ENCODE measurements around the gene NTF4.
"Not testable (repeated sequence)": the region's sequence is repeated elsewhere in the genome, so short reads cannot be mapped to it uniquely, and the experiment has no call there.

The NTF4 gene

DNA sequence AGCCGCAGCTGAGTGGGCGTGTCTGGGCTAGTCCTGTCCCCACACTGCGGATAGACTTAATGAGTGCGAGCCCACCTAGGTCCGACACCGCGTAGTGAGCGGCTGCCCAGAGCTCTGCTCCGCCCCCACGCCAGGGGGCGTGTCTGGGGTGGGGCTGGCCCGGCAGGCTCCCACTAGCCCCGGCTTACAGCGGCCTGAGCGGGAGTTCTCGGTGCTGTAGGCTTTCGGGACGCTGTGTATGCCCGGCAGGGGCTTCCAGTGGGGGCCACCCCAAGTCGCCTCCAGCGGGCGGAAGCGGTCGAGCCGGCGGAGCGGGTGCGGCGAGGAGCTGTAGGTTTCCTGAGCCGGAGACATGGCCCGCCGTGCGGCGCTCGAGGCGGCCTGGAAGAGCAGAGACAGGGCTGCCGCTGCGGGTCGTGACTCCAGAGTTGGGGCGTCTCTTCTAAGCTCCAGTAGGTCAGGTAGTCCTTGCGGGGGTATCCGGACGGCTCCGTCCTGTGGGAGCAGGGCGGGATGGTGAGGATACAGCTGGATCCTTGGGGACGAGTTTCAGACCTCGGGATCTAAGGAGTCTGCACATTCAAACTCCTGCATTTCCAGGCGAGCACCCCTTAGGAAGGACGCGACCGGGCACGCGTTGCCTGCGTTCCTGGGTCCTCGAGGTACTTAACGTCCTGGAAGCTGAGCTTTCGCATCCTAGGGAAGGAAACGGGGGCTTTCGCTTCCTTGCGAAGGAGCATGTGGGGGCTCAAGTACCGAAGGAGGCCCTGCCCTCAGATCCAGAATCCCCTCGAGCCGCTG, 8.3 kb downstream of the NTF4 start:
- TF ChIP-seq GATA1 (IDR thresholded peaks at IDR 0.05; ENCODE audit: low read depth, low read length) (no peak), POLR2A (IDR thresholded peaks at IDR 0.05; ENCODE audit: low read length) (no peak)
- peak; percentile 45 to 60 for DNase-seq

DNA sequence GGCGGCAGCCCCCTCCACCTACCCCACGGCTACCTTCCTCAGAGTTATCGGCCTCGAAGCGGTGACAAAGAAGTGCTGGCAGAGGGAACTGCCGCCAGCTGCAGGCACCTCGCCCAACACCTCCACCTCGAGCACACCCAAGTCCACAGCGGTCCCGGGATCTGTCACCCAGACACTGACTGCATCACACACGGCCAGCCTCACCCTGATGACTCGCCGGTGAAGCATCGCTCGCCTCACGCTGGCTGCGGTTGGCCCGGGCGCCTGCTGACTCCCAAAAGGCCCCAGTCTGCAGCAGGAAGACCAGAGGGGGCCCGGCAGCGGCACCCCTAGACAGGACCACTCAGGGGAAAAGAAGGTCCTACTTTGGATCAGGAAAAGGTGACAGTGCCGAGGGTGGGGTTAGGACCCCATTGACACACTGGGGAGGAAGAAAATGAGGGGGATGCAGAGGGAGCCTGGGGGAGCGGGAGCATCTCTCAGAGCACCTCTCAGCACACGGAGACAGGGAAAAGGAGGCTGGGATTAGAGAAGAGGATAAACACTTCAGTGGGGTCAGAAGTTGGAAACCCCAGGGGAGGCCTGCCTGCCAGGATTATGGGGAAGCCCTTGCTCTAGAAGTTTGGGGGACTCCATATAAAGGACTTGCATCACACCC, 14.1 kb downstream of the NTF4 start:
- DNase-seq: not testable (repeated sequence)

DNA sequence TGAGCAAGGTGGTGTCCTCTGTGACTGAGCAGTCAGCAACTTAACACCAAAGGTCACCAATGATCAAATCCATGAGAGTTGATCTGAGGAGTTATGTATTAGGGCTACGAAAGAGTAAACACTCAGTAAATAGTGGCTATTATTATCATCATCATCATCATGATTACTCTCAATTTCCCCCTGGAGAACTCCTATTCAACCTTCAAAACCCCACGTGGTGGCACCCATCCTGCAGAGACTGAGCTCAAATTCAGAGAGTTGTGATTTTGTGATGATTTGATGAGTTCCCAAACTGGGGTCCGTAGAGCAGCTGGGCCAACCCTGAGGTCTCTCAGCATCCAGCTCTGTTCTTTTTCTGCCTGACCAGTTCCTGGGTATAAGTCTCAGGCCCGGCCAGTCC, 14.8 kb downstream of the NTF4 start:
- DNase-seq: not testable (repeated sequence)

DNA sequence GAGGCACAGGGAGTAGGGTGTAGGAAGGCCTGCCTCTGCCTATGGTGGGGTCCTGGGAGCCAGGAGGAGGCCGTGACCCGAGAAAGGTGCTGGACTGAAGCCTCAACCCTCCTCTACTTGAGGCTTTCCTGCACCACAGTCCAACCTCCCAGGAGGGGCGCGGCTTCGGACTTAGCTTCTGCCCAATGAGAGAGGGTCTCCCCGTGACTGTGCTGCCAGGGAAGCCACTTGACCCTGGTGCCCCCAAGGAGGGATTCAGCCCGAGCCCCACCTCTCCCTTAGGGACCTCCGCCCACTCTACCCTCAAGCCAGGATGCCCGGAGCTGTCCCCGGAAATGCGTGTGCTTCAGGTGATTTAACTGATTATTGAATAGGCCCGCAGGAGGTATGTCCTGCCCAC, 15.6 kb downstream of the NTF4 start, which contains the start of gene CGB8:
Gene CGB8, minus strand, starts transcription at position 101 of the 400 bp plus-strand sequence. CDS start 372 bp downstream, outside the sequence.
- DNase-seq: not testable (repeated sequence)

DNA sequence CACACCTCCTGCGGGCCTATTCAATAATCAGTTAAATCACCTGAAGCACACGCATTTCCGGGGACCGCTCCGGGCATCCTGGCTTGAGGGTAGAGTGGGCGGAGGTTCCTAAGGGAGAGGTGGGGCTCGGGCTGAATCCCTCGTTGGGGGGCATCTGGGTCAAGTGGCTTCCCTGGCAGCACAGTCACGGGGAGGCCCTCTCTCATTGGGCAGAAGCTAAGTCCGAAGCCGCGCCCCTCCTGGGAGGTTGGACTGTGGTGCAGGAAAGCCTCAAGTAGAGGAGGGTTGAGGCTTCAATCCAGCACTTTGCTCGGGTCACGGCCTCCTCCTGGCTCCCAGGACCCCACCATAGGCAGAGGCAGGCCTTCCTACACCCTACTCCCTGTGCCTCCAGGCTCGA, 21.1 kb downstream of the NTF4 start, which contains the start of gene CGB5:
Gene CGB5, plus strand, starts transcription at position 301 of the 400 bp plus-strand sequence. CDS start 362 bp downstream, outside the sequence.
- DNase-seq: not testable (repeated sequence)

DNA sequence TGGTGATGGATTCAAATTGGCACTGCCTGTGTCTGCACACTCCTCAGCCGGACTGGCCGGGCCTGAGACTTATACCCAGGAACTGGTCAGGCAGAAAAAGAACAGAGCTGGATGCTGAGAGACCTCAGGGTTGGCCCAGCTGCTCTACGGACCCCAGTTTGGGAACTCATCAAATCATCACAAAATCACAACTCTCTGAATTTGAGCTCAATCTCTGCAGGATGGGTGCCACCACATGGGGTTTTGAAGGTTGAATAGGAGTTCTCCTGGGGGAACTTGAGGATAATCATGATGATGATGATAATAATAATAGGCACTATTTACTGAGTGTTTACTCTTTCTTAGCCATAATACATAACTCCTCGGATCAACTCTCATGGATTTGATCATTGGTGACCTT, 22.0 kb downstream of the NTF4 start:
- DNase-seq: not testable (repeated sequence)

DNA sequence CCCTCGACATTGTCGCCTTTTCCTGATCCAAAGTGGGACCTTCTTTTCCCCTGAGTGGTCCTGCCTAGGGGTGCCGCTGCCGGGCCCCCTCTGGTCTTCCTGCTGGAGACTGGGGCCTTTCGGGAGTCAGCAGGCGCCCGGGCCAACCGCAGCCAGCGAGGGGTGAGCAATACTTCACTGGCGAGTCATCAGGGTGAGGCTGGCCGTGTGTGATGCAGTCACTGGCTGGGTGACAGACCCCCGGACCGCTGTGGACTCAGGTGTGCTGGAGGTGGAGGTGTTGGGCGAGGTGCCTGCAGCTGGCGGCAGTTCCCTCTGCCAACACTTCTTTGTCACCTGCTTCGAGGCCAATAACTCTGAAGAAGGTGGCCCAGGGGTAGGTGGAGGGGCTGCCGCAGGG, 22.4 kb downstream of the NTF4 start:
- DNase-seq: no peak
- no peak for TF ChIP-seq GATA1 (IDR thresholded peaks at IDR 0.05; ENCODE audit: low read depth, low read length)
- TF ChIP-seq POLR2A (IDR thresholded peaks at IDR 0.05; ENCODE audit: low read length): no peak

DNA sequence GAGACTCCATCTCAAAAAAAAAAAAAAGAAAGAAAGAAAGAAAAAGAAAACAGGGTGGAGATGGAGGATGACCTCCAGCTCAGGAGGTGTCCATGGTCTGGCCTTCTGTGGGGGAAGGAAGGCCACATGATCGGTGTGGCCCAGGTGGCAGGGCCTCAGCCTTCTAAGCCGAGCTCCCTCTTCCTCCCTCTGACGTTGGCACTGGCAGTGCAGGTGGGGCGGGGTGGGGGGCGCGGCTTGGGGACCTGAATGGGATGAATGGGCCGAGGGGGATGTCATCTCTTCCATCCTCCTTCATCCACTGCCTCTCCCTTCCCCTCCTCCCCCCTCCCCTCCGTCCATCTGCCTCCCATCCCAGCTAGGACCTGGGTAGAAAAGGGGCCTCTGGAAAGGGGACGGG, 24.9 kb downstream of the NTF4 start:
- DNase-seq: not testable (repeated sequence)

DNA sequence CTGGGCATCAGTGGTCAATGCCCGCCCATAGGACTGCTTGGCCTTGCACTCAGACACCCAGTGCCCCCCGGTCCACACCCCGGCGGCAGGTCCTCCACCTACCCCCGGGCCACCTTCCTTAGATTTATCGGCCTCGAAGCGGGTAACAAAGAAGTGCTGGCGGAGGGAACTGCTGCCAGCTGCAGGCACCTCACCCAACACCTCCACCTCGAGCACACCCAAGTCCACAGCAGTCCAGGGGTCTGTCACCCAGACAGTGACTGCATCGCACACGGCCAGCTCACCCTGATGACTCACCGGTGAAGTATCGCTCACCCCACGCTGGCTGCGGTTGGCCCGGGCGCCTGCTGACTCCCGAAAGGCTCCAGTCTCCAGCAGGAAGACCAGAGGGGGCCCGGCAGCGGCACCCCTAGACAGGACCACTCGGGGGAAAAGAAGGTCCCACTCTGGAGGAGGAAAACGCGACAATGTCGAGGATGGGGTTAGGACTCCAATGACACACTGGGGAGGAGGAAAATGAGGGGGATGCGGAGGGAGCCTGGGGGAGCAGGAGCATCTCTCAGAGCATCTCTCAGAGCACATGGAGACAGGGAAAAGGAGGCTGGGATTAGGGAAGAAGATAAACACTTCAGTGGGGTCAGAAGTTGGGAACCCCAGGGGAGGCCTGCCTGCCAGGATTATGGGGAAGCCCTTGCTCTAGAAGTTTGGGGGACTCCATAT, 25.9 kb downstream of the NTF4 start:
- not testable (repeated sequence) for DNase-seq

DNA sequence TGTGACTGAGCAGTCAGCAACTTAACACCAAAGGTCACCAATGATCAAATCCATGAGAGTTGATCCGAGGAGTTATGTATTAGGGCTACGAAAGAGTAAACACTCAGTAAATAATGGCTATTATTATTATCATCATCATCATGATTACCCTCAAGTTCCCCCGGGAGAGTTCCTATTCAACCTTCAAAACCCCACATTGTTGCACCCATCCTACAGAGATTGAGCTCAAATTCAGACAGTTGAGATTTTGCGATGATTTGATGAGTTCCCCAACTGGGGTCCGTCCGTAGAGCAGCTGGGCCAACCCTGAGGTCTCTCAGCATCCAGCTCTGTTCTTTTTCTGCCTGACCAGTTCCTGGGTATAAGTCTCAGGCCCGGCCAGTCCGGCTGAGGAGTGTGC, 26.5 kb downstream of the NTF4 start:
- DNase-seq: not testable (repeated sequence)

DNA sequence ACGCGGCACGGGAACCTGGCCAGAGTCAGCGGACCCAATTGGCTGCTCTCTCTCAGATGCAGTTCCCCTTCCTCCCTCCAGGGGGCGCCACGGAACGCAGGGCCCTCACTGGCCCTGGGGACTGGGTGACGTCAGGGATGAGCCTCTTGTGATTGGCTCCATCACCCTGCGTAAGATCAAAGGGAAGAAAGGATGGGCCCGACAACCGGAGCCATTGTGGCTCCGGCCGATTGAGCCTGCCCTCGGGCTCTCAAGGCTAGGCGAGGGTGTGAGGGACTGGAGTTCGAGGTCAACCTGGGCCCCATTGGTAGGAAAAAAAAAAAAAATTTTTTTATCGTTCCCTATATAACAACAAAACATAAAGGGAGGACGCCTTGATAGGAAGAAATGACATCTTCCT, 27.8 kb downstream of the NTF4 start, which contains the start of gene CGB1:
Gene CGB1, minus strand, starts transcription at position 81 of the 400 bp plus-strand sequence. CDS start 184 bp downstream, outside the sequence.
- DNase-seq: peak; percentile 75 to 76

DNA sequence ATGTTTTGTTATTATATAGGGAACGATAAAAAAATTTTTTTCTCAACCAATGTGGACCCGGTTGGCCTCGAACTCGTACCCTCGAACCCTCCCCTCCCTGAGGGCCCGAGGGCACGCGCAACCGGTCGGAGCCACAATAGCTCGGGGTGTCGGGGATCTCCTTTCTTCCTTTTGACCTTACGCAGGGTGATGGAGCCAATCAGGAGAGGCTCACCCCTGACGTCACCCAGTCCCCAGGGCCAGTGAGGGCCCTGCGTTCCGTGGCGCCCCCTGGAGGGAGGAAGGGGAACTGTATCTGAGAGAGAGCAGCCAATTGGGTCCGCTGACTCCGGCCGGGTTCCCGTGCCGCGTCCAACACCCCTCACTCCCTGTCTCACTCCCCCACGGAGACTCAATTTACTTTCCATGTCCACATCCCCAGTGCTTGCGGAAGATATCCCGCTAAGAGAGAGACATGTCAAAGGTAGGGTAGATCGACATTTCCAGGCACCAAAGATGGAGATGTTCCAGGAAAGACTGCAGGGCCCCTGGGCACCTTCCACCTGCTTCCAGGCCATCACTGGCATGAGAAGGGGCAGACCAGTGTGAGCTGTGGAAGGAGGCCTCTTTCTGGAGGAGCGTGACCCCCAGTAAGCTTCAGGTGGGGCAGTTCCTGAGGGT, 32.8 kb downstream of the NTF4 start, which contains the start of gene CGB2:
Gene CGB2, plus strand, starts transcription at position 249 of the 660 bp plus-strand sequence. Its CDS starts 206 bp downstream, at position 455.
- DNase-seq: peak; percentile 80 to 82

DNA sequence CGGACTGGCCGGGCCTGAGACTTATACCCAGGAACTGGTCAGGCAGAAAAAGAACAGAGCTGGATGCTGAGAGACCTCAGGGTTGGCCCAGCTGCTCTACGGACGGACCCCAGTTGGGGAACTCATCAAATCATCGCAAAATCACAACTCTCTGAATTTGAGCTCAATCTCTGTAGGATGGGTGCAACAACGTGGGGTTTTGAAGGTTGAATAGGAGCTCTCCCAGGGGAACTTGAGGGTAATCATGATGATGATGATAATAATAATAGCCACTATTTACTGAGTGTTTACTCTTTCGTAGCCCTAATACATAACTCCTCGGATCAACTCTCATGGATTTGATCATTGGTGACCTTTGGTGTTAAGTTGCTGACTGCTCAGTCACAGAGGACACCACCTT, 34.3 kb downstream of the NTF4 start:
- not testable (repeated sequence) for DNase-seq

DNA sequence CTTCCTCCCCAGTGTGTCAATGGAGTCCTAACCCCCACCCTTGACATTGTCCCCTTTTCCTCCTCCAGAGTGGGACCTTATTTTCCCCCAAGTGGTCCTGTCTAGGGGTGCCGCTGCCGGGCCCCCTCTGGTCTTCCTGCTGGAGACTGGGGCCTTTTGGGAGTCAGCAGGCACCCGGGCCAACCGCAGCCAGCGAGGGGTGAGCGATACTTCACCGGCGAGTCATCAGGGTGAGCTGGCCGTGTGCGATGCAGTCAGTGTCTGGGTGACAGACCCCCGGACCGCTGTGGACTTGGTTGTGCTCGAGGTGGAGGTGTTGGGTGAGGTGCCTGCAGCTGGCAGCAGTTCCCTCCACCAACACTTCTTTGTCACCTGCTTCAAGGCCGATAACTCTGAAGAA, 34.9 kb downstream of the NTF4 start:
- not testable (repeated sequence) for DNase-seq

DNA sequence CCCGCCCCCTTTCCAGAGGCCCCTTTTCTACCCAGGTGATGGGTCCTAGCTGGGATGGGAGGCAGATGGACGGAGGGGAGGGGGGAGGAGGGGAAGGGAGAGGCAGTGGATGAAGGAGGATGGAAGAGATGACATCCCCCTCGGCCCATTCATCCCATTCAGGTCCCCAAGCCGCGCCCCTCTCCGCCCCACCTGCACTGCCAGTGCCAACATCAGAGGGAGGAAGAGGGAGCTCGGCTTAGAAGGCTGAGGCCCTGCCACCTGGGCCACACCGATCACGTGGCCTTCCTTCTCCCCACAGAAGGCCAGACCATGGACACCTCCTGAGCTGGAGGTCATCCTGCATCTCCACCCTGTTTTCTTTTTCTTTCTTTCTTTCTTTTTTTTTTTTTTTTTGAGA, 35.9 kb downstream of the NTF4 start:
- DNase-seq: not testable (repeated sequence)

DNA sequence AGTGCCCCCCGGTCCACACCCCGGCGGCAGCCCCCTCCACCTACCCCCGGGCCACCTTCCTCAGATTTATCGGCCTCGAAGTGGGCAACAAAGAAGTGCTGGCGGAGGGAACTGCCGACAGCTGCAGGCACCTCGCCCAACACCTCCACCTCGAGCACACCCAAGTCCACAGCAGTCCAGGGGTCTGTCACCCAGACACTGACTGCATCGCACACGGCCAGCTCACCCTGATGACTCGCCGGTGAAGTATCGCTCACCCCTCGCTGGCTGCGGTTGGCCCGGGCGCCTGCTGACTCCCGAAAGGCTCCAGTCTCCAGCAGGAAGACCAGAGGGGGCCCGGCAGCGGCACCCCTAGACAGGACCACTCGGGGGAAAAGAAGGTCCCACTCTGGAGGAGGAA, 39.0 kb downstream of the NTF4 start:
- not testable (repeated sequence) for DNase-seq

DNA sequence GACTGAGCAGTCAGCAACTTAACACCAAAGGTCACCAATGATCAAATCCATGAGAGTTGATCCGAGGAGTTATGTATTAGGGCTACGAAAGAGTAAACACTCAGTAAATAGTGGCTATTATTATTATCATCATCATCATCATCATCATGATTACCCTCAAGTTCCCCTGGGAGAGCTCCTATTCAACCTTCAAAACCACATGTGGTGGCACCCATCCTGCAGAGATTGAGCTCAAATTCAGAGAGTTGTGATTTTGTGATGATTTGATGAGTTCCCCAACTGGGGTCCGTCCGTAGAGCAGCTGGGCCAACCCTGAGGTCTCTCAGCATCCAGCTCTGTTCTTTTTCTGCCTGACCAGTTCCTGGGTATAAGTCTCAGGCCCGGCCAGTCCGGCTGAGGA, 39.5 kb downstream of the NTF4 start:
- DNase-seq: not testable (repeated sequence)

DNA sequence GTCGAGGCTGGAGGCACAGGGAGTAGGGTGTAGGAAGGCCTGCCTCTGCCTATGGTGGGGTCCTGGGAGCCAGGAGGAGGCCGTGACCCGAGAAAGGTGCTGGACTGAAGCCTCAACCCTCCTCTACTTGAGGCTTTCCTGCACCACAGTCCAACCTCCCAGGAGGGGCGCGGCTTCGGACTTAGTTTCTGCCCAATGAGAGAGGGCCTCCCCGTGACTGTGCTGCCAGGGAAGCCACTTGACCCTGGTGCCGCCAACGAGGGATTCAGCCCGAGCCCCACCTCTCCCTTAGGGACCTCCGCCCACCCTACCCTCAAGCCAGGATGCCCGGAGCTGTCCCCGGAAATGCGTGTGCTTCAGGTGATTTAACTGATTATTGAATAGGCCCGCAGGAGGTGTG, 40.4 kb downstream of the NTF4 start, which contains the start of gene CGB3:
Gene CGB3, minus strand, starts transcription at position 101 of the 400 bp plus-strand sequence. CDS start 362 bp downstream, outside the sequence.
- not testable (repeated sequence) for DNase-seq
